Measurements from ENCODE around the gene LIN7C. TPM values are rescaled to one million over a fixed set of nuclear protein-coding genes. Genes with fewer than 3 reads are reported as not detected.
A peak's percentile ranks its signal among the peaks of the same experiment; 100 is the strongest.

LIN7C gene
- total RNA-seq, result 20.3 and 21.8 TPM in 2 replicates
- long read RNA-seq, full-length matches to known transcripts, result 46 of 55 reads
- long read RNA-seq, partial matches to known transcripts, result 3 of 55 reads
- long read RNA-seq, other reads (novel, unspliced or antisense), result 6 of 55 reads

- Mint-ChIP-seq H3K4me3 (ENCODE audit: unreplicated experiment) (peak within 1 kb of the TSS; percentile 100), H3K27me3 (ENCODE audit: unreplicated experiment) (no peaks in the 10 kb centered on the region), H3K36me3 (ENCODE audit: unreplicated experiment) (peaks cover 10% of the 10 kb centered on the region), H3K27ac (ENCODE audit: unreplicated experiment) (peak within 1 kb of the TSS; percentile 98), H3K9me3 (ENCODE audit: unreplicated experiment) (no peaks in the 10 kb centered on the region), H3K4me1 (ENCODE audit: unreplicated experiment) (peaks cover 38% of the 10 kb centered on the region)
- no peak for TF ChIP-seq CTCF (IDR thresholded peaks at IDR 0.05)
- peak; percentile 96 for DNase-seq (ENCODE audit: extremely low spot score, unreplicated experiment)
Observed at GRCh38 chr11:27506200-27507182, at the start of gene LIN7C. TSS of gene LIN7C (minus strand) at chr11:27506769. CDS start at chr11:27506752, 17 bp downstream.

GRCh38 chr11:27555264-27555663 lies 48.7 kb upstream of the LIN7C start:
- H3K36me3 Mint-ChIP-seq (ENCODE audit: unreplicated experiment), result no peaks in the 10 kb centered on the region
- H3K9me3 Mint-ChIP-seq (ENCODE audit: unreplicated experiment), result no peaks in the 10 kb centered on the region
- H3K27ac Mint-ChIP-seq (ENCODE audit: unreplicated experiment), result no peak overlapping the region
- no peak overlapping the region for H3K4me3 Mint-ChIP-seq (ENCODE audit: unreplicated experiment)
- TF ChIP-seq CTCF (IDR thresholded peaks at IDR 0.05), result no peak
- no peaks in the 10 kb centered on the region for H3K27me3 Mint-ChIP-seq (ENCODE audit: unreplicated experiment)
- H3K4me1 Mint-ChIP-seq (ENCODE audit: unreplicated experiment), result no peaks in the 10 kb centered on the region
- no peak for DNase-seq (ENCODE audit: extremely low spot score, unreplicated experiment)

DNA sequence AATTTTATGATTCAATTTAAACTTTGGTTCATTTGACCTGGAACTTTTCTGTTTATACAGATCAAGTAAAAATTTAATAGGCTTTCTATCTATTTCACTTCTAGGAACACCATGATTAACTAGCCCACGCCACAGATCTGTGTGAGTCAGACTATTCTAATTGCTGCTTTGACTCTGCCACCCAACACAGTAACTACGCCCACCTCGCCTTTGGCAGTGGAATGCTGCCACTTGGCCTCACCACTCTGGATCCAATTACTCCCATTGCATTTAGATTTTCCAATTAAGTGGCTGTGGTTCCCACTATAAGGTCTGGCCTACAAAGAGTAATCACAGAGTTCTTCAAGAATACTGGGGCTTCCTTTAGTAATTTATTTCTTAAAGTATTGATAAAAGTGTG lies 46.6 kb upstream of the LIN7C start:
- no peak overlapping the region for H3K27ac Mint-ChIP-seq (ENCODE audit: unreplicated experiment)
- no peak overlapping the region for H3K4me3 Mint-ChIP-seq (ENCODE audit: unreplicated experiment)
- no peaks in the 10 kb centered on the region for H3K36me3 Mint-ChIP-seq (ENCODE audit: unreplicated experiment)
- H3K4me1 Mint-ChIP-seq (ENCODE audit: unreplicated experiment), result no peaks in the 10 kb centered on the region
- H3K27me3 Mint-ChIP-seq (ENCODE audit: unreplicated experiment), result no peaks in the 10 kb centered on the region
- no peak for DNase-seq (ENCODE audit: extremely low spot score, unreplicated experiment)
- no peak for TF ChIP-seq CTCF (IDR thresholded peaks at IDR 0.05)
- H3K9me3 Mint-ChIP-seq (ENCODE audit: unreplicated experiment), result no peaks in the 10 kb centered on the region

- no peak for TF ChIP-seq CTCF (IDR thresholded peaks at IDR 0.05)
- Mint-ChIP-seq H3K4me1 (ENCODE audit: unreplicated experiment) (no peaks in the 10 kb centered on the region), H3K9me3 (ENCODE audit: unreplicated experiment) (no peaks in the 10 kb centered on the region), H3K4me3 (ENCODE audit: unreplicated experiment) (no peak overlapping the region), H3K36me3 (ENCODE audit: unreplicated experiment) (no peaks in the 10 kb centered on the region), H3K27me3 (ENCODE audit: unreplicated experiment) (no peaks in the 10 kb centered on the region), H3K27ac (ENCODE audit: unreplicated experiment) (no peak overlapping the region)
- no peak for DNase-seq (ENCODE audit: extremely low spot score, unreplicated experiment)
Observed at GRCh38 chr11:27552341-27552740, 45.8 kb upstream of the LIN7C start.

- Mint-ChIP-seq H3K36me3 (ENCODE audit: unreplicated experiment) (no peaks in the 10 kb centered on the region), H3K27ac (ENCODE audit: unreplicated experiment) (no peak overlapping the region), H3K4me3 (ENCODE audit: unreplicated experiment) (no peak overlapping the region), H3K27me3 (ENCODE audit: unreplicated experiment) (no peaks in the 10 kb centered on the region), H3K9me3 (ENCODE audit: unreplicated experiment) (no peaks in the 10 kb centered on the region), H3K4me1 (ENCODE audit: unreplicated experiment) (no peaks in the 10 kb centered on the region)
- TF ChIP-seq CTCF (IDR thresholded peaks at IDR 0.05), result no peak
- no peak for DNase-seq (ENCODE audit: extremely low spot score, unreplicated experiment)
Observed at GRCh38 chr11:27551127-27551526, 44.6 kb upstream of the LIN7C start.

Data from osteocyte (in vitro differentiated cells).